PC-3 (cell line): ENCODE results near the gene LMBR1L.

Source experiments
- EZH2 ChIP-seq: fragments of 300-600 bp; sonication (generic); IDR thresholded peaks from one replicate; pipeline ENCODE4 v1.6.1; 2017; ENCODE audit warnings: antibody characterized with exemption, mild to moderate bottlenecking, low read length; ENCODE audit not compliant: unreplicated experiment
- EZH2phosphoT487 ChIP-seq: fragments of 300-600 bp; sonication (generic); IDR thresholded peaks from 2 replicates; pipeline ENCODE4 v1.6.1; 2018; ENCODE audit warnings: mild to moderate bottlenecking, antibody characterized with exemption, low read length, borderline replicate concordance
- TF ChIP-seq, protein P1 (sequence below): fragments of 300-600 bp; sonication (generic); conservative IDR thresholded peaks from 2 replicates; pipeline ENCODE4 v1.5.1; 2017; ENCODE audit warnings: antibody characterized with exemption, low read depth, mild to moderate bottlenecking, low read length

DNA sequence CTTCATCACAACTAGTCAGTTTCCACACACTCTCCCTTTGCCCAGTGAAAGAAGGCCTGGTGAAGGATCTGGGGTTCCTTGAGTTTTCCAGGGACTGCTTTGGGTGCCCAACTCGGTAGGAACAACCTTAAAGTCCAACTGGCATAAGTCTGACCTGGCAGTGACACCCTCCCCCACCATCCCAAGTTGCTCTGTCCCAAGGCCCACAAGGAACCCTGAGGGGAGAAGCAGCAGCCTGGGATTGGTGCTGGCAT, 51.7 kb downstream of the LMBR1L start:
- TF ChIP-seq, protein P1, sequence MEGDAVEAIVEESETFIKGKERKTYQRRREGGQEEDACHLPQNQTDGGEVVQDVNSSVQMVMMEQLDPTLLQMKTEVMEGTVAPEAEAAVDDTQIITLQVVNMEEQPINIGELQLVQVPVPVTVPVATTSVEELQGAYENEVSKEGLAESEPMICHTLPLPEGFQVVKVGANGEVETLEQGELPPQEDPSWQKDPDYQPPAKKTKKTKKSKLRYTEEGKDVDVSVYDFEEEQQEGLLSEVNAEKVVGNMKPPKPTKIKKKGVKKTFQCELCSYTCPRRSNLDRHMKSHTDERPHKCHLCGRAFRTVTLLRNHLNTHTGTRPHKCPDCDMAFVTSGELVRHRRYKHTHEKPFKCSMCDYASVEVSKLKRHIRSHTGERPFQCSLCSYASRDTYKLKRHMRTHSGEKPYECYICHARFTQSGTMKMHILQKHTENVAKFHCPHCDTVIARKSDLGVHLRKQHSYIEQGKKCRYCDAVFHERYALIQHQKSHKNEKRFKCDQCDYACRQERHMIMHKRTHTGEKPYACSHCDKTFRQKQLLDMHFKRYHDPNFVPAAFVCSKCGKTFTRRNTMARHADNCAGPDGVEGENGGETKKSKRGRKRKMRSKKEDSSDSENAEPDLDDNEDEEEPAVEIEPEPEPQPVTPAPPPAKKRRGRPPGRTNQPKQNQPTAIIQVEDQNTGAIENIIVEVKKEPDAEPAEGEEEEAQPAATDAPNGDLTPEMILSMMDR, result no peak
- TF ChIP-seq EZH2 (no peak), EZH2phosphoT487 (no peak)
